Endodermal cell (in vitro differentiated cells): Measurements from ENCODE around the gene TRMT2A. TPM values are rescaled to one million over a fixed set of nuclear protein-coding genes. Genes with fewer than 3 reads are reported as not detected.

Experiments used
- DNase-seq: peaks from one replicate; pipeline ENCODE4 v3.0.0-alpha.2; 2017
- H3K27ac ChIP-seq: 2 replicates; pipeline ENCODE4 v1.5.1; 2013; ENCODE audit warnings: mild to moderate bottlenecking, low read depth, low read length, moderate library complexity
- H3K27me3 ChIP-seq: 2 replicates; pipeline ENCODE4 v1.6.1; 2013; ENCODE audit warnings: mild to moderate bottlenecking, low read length, moderate library complexity; ENCODE audit not compliant: insufficient read depth, control insufficient read depth, poor library complexity, severe bottlenecking
- H3K36me3 ChIP-seq: 2 replicates; pipeline ENCODE4 v1.7.0; 2013; ENCODE audit warnings: mild to moderate bottlenecking, low read length, moderate library complexity; ENCODE audit not compliant: control insufficient read depth, insufficient read depth
- H3K4me1 ChIP-seq: one replicate; pipeline ENCODE4 v1.7.0; 2013; ENCODE audit warnings: low read length; ENCODE audit not compliant: control insufficient read depth, insufficient read depth
- H3K4me3 ChIP-seq: 2 replicates; pipeline ENCODE4 v1.5.1; 2013; ENCODE audit warnings: mild to moderate bottlenecking, low read length, moderate library complexity
- H3K9ac ChIP-seq: 2 replicates; pipeline ENCODE4 v1.6.1; 2013; ENCODE audit warnings: mild to moderate bottlenecking, low read length, moderate library complexity; ENCODE audit not compliant: poor library complexity, severe bottlenecking; ENCODE audit errors: extremely low read depth
- H3K9me3 ChIP-seq: 2 replicates; pipeline ENCODE4 v1.6.1; 2013; ENCODE audit warnings: mild to moderate bottlenecking, low read length, moderate library complexity; ENCODE audit not compliant: control insufficient read depth
- H3K27ac Mint-ChIP-seq: 2 replicates; pipeline ENCODE4 v1.8.0; 2020; ENCODE audit warnings: mixed read lengths
- H3K27me3 Mint-ChIP-seq: 2 replicates; pipeline ENCODE4 v1.8.0; 2021; ENCODE audit warnings: mild to moderate bottlenecking, mixed read lengths; ENCODE audit not compliant: insufficient read depth
- H3K36me3 Mint-ChIP-seq: 2 replicates; pipeline ENCODE4 v1.8.0; 2020; ENCODE audit warnings: low read depth, mixed read lengths
- H3K4me1 Mint-ChIP-seq: 2 replicates; pipeline ENCODE4 v1.8.0; 2020; ENCODE audit warnings: mixed read lengths
- H3K4me3 Mint-ChIP-seq: 2 replicates; pipeline ENCODE4 v1.8.0; 2020; ENCODE audit warnings: mild to moderate bottlenecking, moderate library complexity, mixed read lengths
- H3K9me3 Mint-ChIP-seq: 2 replicates; pipeline ENCODE4 v1.8.0; 2020; ENCODE audit warnings: mild to moderate bottlenecking, mixed read lengths
- CTCF ChIP-seq: fragments of 200-600 bp; sonication (generic); conservative IDR thresholded peaks from 2 replicates; pipeline ENCODE4 v1.5.0; 2021; ENCODE audit warnings: antibody characterized with exemption, mild to moderate bottlenecking
- WGBS, 2 experiments: methylation state at CpG; one replicate each; pipeline versions ENCODE4 v1.1.5 to v1.1.7; 2013; ENCODE audit warnings: missing lambda C conversion rate in 2 of 2, mixed read lengths in 1 of 2; ENCODE audit not compliant: insufficient coverage in 1 of 2, insufficient read length in 1 of 2; 5-methylcytosine and 5-hydroxymethylcytosine counted together
- long read RNA-seq, 4 experiments: library from polyadenylated mRNA in 2 of 4; library from RNA in 1 of 4; library from capped mRNA in 1 of 4; stranded (forward) in 3 of 4; unstranded in 1 of 4; transcript quantifications; one replicate each; pipeline ENCODE4 v2.0.0, GENCODE V29; 2020 to 2021; ENCODE audit warnings: inconsistent platforms in 1 of 4
- polyA plus RNA-seq, 2 experiments: library from polyadenylated mRNA; stranded (reverse); fragments of 50-300 nt; gene quantifications; one replicate each; pipeline ENCODE4 v1.2.3, GENCODE V29; 2013
- total RNA-seq, 2 donors: library from RNA; stranded (reverse); fragmentation: NEBNext Ultra II Directional in 1 of 2; extraction: Animal tissue kit (Norgen Biotek cat#: 25700) in 1 of 2; gene quantifications; 2 replicates in 1 of 2; 3 replicates in 1 of 2; pipeline ENCODE4 v1.2.1, GENCODE V29; 2021

TRMT2A gene
- total RNA-seq = 10 to 100 TPM; 45.6 to 55.2 TPM
- polyA plus RNA-seq (2013, experiment 1 of 2) = 44.3 TPM
- 33.8 TPM for polyA plus RNA-seq (2013, experiment 2 of 2)
- long read RNA-seq, experiment 1, partial matches to known transcripts = 2 of 6 reads
- long read RNA-seq, experiment 1, other reads (novel, unspliced or antisense) = 3 of 6 reads
- long read RNA-seq, experiment 2, transcript TRMT2A-201 (12 exons, 2,964 nt) = minor isoform, 13 of 69 reads
- long read RNA-seq, experiment 2, transcript TRMT2A-202 (13 exons, 2,928 nt) = major isoform, 18 of 69 reads
- long read RNA-seq, experiment 2, partial matches to known transcripts = 5 of 69 reads
- long read RNA-seq, experiment 2, other reads (novel, unspliced or antisense) = 32 of 69 reads
- long read RNA-seq, experiment 3, transcript TRMT2A-201 (12 exons, 2,964 nt) = major isoform, 87 of 203 reads
- long read RNA-seq, experiment 3, transcript TRMT2A-202 (13 exons, 2,928 nt) = minor isoform, 44 of 203 reads
- long read RNA-seq, experiment 3, partial matches to known transcripts = 21 of 203 reads
- long read RNA-seq, experiment 3, other reads (novel, unspliced or antisense) = 48 of 203 reads
- long read RNA-seq, experiment 4, partial matches to known transcripts = 7 of 13 reads
- long read RNA-seq, experiment 4, other reads (novel, unspliced or antisense) = 2 of 13 reads

GRCh38 chr22:20116951-20117632 is at the start of gene TRMT2A:
TSS of gene TRMT2A (minus strand) at chr22:20117226. CDS start at chr22:20116906, 320 bp downstream.
- no peaks in the 10 kb centered on the region for H3K9me3 Mint-ChIP-seq
- peak; percentile 29 for TF ChIP-seq CTCF
- H3K4me3 Mint-ChIP-seq = peak within 1 kb of the TSS; percentile 89
- Histone ChIP-seq H3K27me3 (no peaks in the 10 kb centered on the region), H3K27ac (peak within 1 kb of the TSS; percentile 88), H3K4me1 (peaks cover 7% of the 10 kb centered on the region), H3K36me3 (peaks cover 56% of the 10 kb centered on the region), H3K9me3 (no peaks in the 10 kb centered on the region), H3K9ac (peak within 1 kb of the TSS; percentile 95), H3K4me3 (peak within 1 kb of the TSS; percentile 95)
- peak; percentile 99 for DNase-seq
- H3K27me3 Mint-ChIP-seq = no peaks in the 10 kb centered on the region
- peaks cover 41% of the 10 kb centered on the region for H3K36me3 Mint-ChIP-seq
- WGBS, 2 experiments = 0% methylated on average over 23 to 88 of the region's 88 CpGs
- peaks cover 5% of the 10 kb centered on the region for H3K4me1 Mint-ChIP-seq
- H3K27ac Mint-ChIP-seq = peak within 1 kb of the TSS; percentile 94

- 92 to 93% methylated on average over 4 to 9 of the region's 9 CpGs for WGBS, 2 experiments
- Mint-ChIP-seq H3K4me1 (no peaks in the 10 kb centered on the region), H3K4me3 (no peak overlapping the region), H3K9me3 (no peaks in the 10 kb centered on the region), H3K27me3 (no peaks in the 10 kb centered on the region), H3K27ac (no peak overlapping the region), H3K36me3 (no peaks in the 10 kb centered on the region)
- Histone ChIP-seq H3K9ac (no peak overlapping the region), H3K27ac (no peak overlapping the region), H3K9me3 (no peaks in the 10 kb centered on the region), H3K4me1 (no peaks in the 10 kb centered on the region), H3K27me3 (no peaks in the 10 kb centered on the region), H3K36me3 (no peaks in the 10 kb centered on the region), H3K4me3 (no peak overlapping the region)
- no peak for DNase-seq
- TF ChIP-seq CTCF = no peak
Observed at GRCh38 chr22:20166703-20167102, 49.7 kb upstream of the TRMT2A start.

GRCh38 chr22:20165913-20166312 is 48.9 kb upstream of the TRMT2A start:
- Mint-ChIP-seq H3K4me3 (no peak overlapping the region), H3K9me3 (no peaks in the 10 kb centered on the region), H3K4me1 (no peaks in the 10 kb centered on the region), H3K36me3 (no peaks in the 10 kb centered on the region), H3K27ac (no peak overlapping the region), H3K27me3 (no peaks in the 10 kb centered on the region)
- DNase-seq = no peak
- H3K27me3 ChIP-seq = no peaks in the 10 kb centered on the region
- no peak overlapping the region for H3K9ac ChIP-seq
- H3K4me1 ChIP-seq = no peaks in the 10 kb centered on the region
- no peaks in the 10 kb centered on the region for H3K36me3 ChIP-seq
- no peak overlapping the region for H3K4me3 ChIP-seq
- H3K27ac ChIP-seq = no peak overlapping the region
- 95 to 96% methylated on average over 3 to 6 of the region's 7 CpGs for WGBS, 2 experiments
- no peak for TF ChIP-seq CTCF
- H3K9me3 ChIP-seq = no peaks in the 10 kb centered on the region
